Kasumi-1 (cell line): Measurements from ENCODE around the gene ZNF512B.
A peak's percentile ranks its signal among the peaks of the same experiment; 100 is the strongest.
"Not testable (repeated sequence)": the region's sequence is repeated elsewhere in the genome, so short reads cannot be mapped to it uniquely, and the experiment has no call there.

Experiments used
- DNase-seq, 2 experiments: peaks; one replicate each; lab custom pipeline; 2025; lab: John Stamatoyannopoulos, UW

The ZNF512B gene

DNA sequence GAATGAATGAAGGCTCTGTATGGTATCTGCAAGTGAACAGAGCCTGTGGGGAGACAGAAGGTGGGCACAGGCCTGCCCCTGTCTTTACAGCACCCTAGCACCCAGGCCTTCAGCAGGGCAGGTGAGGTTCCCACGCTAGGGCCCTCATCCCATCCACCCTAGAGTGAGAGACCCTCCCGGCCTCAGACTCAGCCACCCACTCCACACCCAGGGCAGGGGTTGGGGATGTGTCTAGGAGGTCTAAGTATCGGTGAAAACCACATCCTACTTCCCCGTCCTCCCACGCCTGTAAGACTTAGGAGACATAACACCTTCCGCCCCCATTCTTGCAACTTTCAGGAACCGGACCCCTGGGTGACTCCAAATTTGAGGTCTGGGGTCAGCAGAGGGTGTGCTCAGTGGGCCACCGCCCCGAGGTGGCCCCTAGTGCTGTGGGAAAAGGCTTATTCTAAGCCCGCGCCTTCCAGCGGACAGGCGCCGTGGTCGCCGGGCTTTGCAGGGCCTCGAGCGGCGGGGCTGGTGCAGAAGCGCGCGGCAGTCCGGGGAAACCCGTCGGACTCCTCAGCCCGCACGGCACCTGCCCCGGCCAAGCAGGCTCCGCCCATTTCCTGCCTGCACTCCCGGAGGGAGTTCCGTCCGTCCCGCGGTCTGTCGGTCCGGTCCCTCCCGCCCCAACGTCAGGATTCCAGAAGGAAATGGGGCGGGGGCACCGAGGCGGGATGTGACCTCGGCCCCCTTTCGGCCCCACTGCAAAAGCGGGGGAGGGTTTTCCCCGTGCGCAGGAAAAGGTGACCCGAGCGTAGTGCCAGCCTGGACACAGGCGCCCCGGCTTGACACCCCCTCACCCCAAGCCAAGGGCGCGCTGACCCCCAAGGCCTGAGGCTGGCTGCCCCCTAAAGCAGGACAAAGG is 8.8 kb upstream of the ZNF512B start:
- DNase-seq: peak; percentile 37 to 44

GRCh38 chr20:63977739-63978276 is 8.1 kb upstream of the ZNF512B start:
- peak; percentile 71 to 73 for DNase-seq

GRCh38 chr20:63976980-63977738 is 7.4 kb upstream of the ZNF512B start:
- peak in 1 of 2 experiments; percentile 71 for DNase-seq

DNA sequence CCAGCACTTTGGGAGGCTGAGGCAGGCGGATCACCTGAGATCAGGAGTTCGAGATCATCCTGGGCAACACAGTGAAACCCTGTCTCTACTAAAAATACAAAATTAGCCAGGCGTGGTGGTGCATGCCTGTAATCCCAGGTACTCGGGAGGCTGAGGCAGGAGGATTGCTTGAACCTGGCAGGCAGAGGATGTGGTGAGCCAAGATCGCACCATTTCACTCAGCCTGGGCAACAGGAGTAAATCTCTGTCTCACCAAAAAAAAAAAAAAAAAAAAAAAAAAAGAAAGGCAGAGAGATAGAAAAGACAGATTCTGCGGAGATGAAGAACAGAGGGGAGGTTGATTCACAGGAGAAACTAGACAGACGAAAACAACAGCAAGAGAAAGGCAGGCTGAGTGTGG is 6.8 kb upstream of the ZNF512B start:
- not testable (repeated sequence) for DNase-seq

GRCh38 chr20:63974402-63975200 is 4.9 kb upstream of the ZNF512B start:
- no peak for DNase-seq

DNA sequence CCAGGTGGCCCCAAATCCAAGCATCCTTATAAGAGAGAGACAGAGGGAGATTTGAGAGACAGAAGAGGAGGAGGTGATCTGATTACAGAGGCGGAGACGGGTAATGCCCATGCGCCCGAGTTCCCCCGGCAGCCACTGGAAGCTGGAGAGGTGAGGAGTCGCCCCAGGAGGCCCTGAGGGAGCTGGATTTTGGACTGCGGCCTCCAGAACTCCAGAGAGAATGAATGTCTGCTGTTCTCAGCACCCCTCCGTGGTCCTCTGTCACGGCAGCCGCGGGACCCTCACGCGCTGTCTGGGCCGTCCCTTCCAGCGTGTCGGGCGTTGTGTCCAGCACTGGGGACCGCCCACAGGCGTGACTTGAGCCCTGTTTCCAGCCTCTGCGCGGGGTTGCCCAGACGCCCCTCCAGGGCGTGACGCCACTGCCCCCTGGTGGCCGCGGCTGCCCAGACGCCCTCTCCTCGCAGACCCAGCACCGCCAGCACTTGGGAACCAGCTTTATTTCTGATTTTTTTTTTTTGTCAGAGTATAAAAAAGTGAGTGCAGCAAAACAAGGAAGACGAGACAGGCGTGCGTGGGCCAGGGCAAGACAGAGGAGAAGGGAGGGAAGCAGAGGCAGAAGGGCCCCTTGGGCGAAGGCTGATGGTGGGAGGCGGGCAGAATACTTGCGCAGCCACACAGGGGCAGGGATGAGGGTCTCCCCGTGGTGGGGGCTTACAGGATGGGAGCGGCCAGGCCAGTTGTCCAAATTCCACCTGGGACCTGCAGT is 4.1 kb upstream of the ZNF512B start:
- DNase-seq: peak; percentile 58 to 63

DNA sequence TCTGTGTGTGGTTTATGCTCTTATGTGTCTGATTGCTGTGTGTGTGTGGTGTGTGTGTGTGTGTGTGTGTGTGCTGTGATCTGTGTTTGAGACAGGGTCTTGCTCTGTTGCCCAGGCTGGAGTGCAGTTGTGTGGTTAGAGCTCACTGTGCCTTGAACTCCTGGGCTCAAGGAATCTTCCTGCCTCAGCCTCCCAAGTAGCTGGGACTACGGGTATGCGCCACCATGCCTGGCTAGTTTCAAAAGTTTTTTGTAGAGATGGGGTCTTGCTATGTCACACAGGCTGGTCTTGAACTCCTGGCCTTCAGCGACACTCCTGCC is 3.4 kb upstream of the ZNF512B start:
- no peak for DNase-seq

DNA sequence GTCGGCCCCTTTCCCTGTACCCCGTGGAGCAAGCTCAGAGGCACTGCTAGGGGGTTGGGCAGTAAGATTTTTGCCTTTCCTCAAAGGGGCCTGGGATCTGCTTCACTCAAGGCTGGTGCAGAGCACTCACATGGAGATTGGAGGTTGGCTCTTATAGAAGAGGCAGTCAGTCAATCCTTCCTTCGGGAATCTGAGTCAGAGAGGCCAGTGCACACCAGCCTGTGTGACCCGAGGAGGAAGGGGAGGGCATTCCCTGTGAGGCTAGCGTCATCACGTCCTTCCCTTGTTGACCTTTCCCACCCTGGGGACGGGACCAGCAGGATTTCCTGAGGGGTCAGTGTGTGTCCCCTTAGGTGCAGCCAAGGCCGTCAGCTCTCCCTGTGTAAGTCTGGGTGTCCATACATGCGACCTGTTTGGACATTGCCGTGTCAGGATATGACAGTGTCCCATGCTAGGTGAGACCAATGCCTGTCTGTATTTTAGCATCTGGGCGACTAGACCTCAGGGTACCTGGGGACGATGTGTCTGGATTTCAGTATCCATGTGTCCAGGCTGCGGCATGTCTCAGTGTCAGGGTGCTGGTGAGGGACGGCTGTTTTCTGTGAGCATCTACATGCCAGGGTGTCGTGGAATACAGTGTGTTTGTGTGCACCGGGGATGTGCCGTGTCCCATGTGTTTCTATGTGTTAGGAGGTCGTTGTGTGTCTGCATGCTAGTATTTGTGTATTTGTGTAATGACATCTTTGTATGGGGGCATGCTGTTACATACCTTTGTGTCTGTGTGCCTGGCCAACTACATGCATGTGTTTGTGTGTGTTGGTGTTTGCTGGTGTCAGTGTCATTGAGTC is 2.8 kb upstream of the ZNF512B start:
- no peak for DNase-seq

DNA sequence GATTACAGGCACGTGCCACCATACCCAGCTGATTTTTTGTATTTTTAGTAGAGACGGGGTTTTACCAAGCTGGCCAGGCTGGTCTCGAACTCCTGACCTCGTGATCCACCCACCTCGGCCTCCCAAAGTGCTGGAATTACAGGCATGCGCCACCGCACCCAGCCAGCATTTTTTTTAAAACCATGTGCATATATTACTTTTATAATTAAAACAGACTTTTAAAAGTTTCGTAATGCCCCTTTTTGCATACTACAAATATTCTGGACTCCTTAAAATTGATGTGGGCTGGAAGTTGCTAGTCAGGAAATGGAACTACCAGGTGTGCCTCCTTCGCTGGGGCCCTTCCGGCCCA is 2.2 kb upstream of the ZNF512B start:
- not testable (repeated sequence) for DNase-seq

GRCh38 chr20:63970714-63971431 is 1.1 kb upstream of the ZNF512B start:
- DNase-seq: no peak

DNA sequence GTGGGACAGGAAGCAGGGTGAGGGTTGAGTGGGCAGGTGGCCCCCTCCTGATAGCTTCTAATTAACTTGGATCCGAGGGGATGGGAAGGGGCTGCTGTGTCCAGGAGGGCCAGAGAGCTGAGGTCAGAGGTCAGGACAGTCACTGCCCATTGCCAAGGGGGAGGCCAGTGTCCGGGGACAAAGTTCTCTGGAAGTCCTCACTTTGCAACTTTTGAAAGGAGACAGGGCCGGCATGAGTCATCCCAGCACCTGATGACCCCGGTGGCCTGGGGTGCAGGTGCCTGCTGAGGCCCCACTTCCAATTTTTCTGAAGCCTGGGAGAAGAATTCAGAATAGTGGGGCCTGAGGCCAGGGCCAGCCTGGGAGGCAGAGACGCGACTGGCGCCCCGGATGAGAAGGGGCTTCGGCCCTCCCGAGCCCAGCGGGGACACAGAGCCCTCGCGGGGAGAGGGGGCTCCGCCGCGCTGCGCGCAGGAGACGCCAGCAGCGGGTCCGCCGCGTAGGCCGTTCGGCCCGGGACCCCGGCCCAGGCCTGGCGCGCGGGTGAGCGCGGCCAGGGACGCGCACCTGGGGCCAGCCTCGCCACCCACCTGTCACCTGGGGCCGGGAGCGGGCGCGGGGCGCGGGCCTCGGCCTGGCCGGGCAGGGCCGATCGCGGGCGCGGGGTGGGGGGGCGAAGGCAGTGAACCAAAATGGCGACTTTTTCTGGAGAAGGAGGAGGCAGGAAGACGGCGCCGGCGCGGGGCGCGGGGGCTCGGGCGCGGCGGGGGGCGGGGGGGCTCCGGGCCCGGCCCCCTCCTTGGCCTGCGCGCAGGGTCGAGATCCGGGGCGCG is 586 bp downstream of the ZNF512B start:
- no peak for DNase-seq

DNA sequence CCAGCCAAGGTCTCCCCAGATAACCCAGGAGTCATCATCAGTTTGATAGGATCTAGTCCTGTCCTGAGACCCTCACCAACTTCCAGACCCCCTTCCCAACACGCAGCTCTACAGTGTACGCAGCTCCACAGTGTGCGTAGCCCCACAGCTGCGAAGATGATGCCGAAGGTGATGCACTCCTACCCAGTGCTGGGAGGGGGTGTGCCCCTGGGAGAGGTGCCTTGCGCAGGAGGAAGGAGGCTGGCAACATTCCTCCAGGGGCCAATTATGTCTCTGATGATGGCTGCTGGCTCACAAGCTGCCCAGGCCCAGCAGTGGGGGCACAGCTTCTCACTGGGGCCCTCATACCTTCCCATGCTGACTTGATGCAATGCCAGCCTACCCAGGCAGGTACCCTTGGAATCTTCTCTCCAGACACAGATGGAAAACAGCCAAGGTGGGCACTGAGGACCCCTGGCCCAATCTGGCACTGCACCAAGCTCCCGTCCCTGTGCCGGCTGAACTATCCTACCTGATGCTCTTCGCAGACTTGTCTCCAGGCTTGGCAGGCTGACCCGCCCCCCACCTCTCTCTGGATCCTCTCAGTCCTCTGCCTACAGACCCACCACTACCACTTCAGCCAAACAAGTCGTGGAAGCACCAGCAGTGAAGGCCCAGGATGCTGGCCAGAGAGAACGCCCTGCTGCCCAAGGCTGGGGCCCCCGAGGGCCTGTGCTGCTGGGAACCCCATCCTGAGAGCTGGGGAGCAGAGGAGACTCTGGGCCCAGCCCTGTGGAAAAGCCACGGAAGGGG is 1.4 kb downstream of the ZNF512B start:
- no peak for DNase-seq

- no peak for DNase-seq
Observed at GRCh38 chr20:63967330-63968135, 2.2 kb downstream of the ZNF512B start.

GRCh38 chr20:63966944-63967322 is 2.8 kb downstream of the ZNF512B start:
- no peak for DNase-seq

DNA sequence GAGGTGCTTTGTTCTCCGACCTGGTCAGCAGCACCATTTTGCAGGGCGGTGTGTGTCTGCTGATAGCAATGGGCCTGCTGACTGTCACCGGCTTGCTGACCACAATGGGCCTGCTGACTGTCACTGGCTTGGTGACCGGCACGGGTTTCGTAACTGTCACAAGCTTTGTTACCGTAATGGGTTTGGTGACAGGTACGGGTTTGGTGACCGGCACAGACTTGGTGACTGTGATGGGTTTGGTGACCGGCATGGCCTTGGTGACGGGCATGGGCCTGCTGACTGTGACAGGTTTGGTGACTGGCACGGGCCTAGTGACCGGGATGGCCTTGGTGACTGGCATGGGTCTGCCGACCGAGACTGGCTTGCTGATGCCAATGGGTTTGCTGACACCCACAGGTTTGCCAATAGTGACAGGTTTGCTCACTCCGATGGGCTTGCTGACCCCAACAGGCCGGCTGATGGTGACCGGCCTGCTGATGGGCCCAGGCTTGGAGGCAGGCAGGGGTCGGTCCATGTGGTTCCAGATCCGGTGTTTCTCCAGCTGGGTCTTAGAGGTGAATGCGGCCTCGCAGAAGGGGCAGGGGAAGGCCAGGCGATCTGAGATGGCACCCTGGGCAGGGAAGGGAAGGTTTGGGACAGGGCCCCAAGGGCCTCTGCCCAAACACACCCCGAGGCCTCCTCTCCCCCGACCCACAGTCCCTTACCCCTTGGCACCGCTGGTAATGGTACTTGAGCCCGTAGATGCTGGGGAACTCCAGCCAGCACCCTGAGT is 3.4 kb downstream of the ZNF512B start:
- no peak for DNase-seq

DNA sequence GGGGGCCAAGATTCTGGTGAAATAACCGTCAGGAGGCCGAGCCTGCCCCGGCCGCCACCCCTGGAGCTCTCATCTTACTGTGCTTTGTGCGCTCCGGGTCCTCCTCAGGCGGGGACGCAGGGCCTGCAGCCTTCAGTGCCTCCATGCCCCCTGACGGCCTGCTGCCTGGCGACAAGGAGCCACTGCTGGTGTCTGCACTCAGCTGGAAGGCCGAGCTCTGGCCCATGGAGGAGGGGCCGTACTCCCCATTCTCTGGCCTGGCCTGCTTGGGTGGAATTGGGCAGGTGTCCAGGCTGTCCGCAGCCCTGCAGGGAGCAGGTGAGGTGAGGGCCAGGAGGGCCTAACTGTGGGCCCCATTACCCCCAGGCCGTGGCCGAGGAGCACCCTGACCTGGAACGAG is 5.3 kb downstream of the ZNF512B start:
- DNase-seq: no peak
